T-helper 2 cell treated with Interferon-gamma antibody and Interleukin-4, amounts not matched to agents 100 ng/mL and 5 ng/mL, for 36 hours (primary cell): Measurements from ENCODE around the gene ERICH2. TPM values are rescaled to one million over a fixed set of nuclear protein-coding genes. Genes with fewer than 3 reads are reported as not detected.

Source experiments
- intact Hi-C: fragments of 100-400 bp; cut with micrococcal nuclease; formaldehyde crosslinking; loops from one replicate; pipeline ENCODE4 v1.15.1; 2023
- total RNA-seq: library from RNA; stranded (reverse); gene quantifications from 2 replicates; pipeline ENCODE4 v1.2.3, GENCODE V29; 2022

Gene ERICH2
- total RNA-seq, 1 donor from 2014 or later, result not detected

DNA sequence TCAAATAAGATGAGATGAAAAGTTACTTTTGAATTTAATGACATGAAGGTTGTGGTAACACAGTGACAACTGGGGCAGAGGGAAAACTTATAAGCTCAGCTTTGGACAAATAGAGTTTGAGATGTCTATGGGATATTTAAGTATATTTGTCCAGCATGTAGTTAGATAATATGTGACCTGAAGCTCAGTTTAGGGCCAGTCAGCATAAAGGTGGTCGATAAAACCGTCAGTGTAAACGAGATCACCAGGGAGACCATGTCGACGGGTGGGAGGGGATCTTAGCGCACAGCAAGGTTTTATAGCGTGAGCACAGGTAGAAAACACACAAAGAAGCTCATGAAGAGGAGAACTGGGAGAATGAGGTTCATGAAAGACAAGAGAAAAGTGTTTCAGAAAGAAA, 7.4 kb upstream of the ERICH2 start:
- intact Hi-C loops, result no loop called here

DNA sequence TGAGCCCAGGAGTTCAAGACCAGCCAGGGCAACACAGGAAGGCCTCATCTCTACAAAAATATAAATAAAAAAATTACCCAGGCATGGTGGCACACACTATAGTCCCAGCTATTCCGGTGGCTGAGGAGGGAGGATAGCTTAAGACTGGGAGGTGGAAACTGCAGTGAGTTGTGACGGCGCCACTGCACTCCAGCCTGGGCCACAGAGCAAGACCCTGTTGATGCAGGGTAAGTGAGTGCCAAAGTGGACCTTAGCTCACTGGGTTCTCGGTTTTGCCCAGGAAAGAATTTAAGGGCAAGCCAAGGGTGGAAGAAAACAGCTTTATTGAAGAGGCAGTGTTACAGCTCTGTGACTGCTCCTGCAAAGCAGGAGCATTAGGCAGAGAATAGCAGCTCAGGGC, 6.9 kb upstream of the ERICH2 start:
- intact Hi-C loops, result no loop called here

DNA sequence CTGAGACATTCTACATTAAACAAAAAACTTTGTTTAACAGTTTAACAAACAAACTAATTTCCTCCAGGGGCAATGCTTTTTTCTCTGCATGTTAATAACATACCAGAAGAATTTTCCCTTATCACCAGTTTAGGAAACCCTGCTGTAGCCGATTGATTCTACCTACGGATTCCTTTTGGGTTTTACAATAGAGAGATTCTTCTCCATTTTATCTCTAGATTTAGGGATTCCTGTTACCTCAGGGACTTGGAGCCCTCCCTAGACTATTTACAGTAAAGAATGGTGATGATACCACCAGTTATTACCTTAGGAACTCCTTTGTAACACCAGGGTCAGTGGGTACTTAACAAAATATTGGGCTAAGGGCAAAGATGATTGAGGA, 5.3 kb upstream of the ERICH2 start:
- intact Hi-C loops, result no loop called here

DNA sequence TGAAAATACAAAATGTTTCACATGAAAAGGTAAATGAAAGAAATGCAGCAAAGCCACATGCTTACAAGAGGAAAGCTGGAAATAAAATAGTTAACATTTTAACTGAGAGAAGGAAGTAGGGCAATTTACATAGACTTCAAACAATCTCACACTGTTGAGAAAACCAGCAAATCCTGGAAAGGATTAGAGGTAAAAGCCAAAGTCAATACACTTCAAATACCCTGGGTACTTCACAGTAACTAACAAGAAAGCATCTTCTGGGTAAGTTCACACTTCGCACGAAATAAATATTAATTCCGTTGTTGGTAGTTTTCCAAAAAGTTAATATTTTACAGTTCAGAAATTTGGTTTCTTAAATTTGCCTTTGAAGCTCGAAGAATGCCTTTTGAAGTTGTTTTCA, 3.5 kb upstream of the ERICH2 start:
- intact Hi-C loops, result no loop called here

DNA sequence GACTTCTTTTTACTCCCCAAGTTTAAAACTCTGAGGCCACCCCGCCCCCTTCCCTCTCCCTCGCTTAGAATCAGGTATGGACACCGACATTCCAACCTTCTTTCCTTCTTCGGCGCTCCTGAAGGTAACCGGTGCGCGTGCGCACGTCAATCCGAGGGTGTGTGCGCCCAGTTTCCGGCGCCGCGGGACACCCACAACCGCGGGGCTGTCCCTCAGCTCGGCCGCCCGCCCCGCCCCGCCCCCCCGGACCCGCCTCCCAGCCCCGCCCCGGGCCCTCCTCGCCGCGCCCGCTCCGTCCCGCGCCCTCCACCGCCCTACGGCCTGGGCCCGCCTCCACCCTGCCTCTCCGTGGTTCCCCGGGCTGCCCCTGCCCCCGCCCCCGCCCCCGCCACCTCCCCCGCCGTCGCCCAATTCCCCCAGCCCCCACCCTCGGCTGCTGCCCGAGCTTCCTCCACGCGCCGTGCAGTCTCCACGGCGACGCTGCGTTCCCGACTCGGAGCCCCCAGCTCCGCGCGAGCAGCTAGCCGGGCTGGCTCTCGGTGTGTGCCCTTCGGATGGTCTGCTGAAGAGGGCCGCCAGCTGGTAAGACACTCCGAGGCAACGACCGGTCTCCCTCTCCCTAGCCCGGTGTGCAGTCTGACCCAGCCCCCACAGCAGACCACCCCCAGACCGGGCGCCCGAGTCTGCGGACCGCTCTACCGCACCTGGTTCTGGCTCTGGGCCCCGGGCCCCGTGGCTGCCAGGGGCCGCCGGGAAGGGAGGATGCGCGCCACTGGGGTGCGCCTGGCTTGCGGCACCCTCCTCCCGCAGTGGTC, 635 bp downstream of the ERICH2 start:
- intact Hi-C loops, result loop anchor here (1.0 to 5.0 kb wide), 6 partner anchors 43 to 1786 kb away; partner anchors contain the start of genes GORASP2, PDK1, TLK1 and UBR3

DNA sequence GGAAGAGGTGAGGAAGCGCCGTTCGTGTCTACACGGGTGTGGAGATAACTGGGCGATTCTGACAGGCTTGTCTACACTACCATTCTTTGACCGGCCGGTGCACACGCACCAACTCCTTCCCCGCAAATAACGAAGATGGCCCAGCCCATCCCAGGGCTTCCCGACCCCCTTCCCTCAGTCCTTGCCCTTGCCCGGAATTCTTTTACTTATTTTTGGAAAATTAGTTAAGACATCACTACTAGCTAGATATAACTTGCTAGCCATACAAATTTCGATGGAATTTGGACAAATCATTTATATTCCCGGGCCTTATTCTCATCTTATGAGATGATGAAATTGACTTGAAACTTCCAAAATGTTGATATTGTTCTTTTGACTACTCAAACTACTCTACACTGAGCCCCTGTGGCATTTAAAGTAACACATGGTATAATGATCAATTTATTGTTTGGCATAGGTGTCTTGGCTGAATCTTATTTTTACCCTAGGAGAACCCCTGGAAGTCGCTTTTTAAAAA, 1.3 kb downstream of the ERICH2 start:
- intact Hi-C loops, result loop anchor here (2.0 to 5.0 kb wide), 5 partner anchors 55 to 1786 kb away; partner anchors contain the start of genes GORASP2, PDK1, TLK1 and UBR3

DNA sequence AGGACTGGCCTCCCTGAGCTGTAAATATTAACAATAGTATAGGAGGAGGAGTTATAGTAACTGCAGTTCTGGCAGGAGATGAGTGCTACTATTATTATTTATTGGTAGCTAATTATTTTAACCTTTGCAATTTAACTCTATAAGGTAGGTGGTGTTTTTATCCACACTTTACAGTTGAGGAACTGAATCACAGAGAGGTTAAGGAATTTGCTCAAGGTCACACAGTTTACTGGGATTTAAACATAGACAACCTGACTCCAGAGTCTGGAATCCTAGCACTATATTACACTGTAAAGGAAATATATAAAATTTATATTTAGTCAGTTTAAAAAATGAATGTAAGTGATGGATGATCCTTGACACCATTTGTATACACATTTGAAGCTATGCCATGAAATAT, 2.1 kb downstream of the ERICH2 start:
- intact Hi-C loops, result loop anchor here (2.0 to 5.0 kb wide), 4 partner anchors 390 to 1785 kb away; partner anchors contain the start of genes PDK1, TLK1 and UBR3

DNA sequence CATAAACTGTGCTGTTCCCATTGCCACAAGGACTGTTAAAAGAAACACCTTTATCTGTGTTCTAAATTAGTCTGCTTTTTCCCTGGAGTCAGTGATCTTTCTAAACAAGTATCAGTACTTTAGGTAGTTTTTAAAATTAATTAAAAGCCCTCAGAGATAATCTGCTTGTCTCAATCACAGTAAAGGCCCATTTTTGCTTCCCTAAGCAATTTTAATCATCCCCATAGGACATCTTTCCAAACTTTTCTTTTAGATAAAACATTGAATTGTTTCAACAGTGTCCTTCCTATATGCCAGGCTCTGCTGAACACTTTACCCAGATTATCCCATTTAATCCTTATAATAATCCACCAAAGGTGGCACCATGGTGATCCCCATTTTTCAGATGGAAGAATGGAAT, 3.9 kb downstream of the ERICH2 start:
- intact Hi-C loops, result loop anchor here (5.0 kb wide), 3 partner anchors 388 to 1783 kb away; partner anchors contain the start of genes PDK1, TLK1 and UBR3

DNA sequence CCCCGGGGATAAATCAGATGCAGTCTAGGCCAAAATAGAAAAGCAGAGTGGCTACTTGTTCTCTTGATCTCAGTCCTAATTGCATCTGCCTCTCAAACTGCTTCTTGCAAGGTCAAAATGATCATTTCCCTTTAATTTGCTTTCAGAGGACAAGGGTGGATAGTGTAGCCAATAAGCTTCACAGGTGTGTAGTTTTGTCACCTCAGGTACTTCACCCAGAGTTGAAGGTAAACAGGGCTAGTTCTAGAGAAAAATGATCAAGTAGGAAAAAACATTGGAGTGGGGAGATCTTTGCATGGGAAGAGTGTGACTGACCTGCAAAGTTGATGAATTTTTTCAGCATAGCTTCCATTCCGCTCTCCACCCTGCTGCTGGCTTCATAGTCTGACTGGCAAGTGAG, 8.7 kb downstream of the ERICH2 start:
- intact Hi-C loops, result no loop called here

DNA sequence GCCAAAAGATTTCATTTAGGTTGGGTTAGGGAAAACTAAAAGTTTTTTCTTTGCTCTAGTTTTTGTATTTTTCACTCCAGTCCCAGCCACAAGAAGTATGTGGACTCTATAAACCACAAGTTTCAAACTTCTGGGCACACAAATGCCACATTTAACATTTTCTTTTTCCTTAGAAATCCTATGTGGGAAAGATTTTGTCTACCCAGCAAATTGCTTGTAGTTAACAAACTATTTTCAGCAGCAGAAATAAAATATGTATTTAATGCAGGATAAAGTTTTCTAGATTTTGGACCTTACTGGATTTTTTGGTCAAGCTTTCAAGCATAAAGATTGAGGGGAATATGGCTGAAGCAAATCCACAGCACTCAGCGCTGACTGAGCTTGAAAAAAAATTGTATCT, 9.1 kb downstream of the ERICH2 start:
- intact Hi-C loops, result no loop called here

DNA sequence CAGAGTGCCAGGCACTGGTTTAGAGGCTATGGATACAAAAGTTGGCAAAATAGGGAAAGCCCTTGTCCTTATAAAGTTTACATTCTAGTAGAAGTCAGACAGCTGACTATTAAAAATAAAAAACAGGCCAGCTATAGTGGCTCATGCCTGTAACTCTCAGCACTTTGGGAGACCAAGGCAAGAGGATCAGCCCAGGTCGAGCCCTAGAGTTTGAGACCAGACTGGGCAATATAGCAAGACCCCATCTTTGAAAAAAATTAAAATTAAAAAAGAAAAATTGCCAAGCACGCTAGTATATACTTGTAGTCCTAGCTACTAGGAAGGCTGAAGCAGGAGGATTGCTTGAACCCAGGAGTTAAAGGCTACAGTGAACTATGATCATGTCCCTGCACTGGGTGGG, 12.5 kb downstream of the ERICH2 start:
- intact Hi-C loops, result no loop called here

DNA sequence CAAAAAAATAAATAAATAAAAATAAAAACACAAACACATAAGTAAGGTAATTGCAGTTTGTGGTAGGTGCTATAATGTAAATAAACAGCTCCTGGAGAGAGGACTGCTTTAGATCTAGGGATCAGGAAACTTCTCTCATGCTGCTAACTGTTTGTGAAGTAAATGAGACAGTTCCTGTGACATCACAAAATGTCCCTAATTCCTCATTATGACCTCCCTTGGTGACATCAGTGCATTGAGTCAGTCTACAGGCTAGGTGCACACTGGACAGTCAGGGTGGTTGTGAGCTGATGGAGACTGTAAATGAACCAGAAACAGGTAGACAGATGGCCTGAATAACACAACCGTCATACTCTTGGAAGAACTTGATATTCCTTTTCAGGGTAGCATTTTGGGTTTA, 13.4 kb downstream of the ERICH2 start:
- intact Hi-C loops, result no loop called here

DNA sequence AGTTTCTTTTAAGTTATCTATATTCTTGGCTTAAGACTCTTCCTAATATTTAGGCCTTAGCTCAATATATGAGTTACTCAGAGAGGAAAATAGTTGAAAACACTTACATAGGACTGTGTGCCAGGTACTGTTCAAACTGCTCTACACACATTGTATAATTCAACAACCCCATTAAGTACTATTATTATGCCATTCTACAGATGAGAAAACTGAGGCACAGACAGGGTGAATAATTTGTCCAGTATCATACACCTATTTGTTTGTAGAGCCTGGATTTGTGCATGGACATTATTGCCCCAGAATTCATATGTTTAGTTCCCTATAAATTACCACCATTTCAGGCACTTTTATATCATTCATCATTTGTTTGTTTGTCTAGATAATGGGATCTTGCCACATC, 28.8 kb downstream of the ERICH2 start:
- intact Hi-C loops, result no loop called here

DNA sequence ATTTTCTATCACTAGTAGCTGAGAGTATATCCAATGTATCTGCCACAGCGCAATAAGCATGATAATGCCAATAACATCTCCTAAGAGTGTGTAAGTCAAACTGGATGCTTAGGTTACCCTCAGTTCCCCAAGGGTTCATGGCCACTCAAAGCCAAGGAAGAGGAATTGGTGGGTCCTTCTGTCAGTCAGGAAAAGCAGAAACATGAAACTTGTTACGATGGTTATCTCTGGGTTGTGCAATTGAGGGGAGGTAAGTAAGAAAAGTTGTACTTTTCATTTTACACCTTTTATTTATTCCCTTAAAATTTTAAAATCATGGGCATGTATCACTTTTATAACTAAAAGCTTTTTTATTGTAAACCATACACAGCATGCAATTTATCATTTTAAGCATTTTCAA, 36.4 kb downstream of the ERICH2 start:
- intact Hi-C loops, result no loop called here

DNA sequence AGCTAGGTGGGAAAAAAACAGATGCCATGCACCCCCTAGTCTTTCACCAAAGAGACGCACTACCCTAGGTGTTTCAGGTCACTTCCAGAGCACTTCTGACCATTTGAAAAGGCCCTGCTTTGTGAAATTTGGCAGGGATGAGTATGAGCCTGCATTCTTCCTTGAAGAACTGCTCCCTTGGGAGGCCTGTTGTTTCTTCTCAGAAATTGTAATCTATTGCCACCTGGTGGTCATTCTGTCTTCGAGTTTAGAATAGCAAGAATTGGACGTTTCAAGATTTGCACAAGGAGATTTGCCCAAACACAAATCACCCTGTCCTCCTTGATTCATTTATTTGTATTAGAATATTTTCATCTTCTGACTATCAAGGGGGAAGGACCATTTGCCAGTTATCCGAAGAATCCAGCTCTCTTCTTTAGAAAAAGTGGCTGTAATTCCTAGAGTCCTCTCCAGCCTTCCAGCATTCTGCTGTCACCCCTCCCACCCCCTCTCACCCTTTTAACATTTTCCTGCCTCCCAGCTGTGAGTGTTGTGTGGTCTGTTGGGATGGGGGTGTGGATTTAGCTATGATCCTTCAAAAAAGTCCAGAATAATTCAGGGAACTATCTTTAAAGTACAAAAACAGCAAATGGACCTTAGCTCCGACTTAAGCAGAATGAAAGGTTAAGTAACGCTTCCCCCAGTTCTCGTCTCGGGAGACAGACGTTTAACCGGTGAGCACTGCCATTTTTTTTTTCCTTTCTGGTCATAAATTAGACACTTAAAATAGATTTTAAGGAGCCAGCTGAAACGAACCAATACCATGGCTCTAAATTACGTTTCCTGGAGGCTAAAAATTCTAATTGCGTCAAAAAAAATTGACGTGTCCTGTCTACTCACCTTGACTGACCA, 42.8 kb downstream of the ERICH2 start:
- intact Hi-C loops, result loop anchor here (1.0 to 5.0 kb wide), 2 partner anchors 326 to 489 kb away; no protein-coding TSS in a partner anchor

DNA sequence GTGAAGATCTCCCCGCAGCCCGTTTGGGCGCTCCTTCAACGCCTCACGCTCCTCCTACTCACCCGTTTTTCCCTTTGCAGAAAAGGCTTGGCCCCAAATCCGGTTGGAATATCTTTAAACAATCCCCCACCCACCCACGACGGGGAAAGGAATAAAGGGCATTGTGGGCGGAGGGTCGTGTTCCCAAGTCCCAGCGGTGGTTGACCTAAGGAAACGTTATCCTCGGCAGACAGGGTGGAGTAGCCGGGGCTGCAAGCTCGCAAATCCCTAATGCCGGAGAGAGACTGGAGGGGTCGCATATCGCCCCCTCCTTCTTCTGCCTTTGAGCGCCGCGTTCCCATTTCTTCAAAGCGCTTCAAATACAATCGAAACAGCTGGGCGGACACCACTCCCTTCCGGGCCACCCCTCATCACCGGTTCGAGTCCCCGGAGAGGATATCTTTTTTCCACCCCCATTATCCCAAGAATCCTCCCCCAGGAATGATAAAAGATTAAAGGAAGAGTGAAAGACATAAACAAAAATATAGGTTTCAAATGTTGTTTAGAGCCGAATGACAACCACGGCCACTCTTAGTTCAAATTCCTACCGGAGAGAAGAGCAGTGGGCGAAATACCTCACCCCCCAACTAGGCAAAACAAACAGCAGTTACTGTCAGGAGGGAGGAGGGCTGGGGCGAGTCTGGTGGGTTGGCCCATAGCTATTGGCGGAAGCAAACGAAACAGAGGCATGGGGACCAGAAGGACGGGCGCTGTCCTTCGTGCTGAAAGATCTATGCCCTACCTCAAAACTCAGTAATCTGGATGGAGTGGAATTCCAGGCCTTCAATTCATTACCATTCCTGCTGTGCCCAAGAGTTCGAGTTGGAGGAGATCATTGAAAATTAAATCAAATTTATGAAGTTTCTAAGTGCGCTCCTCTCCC, 43.7 kb downstream of the ERICH2 start:
- intact Hi-C loops, result loop anchor here (1.0 to 5.0 kb wide), 3 partner anchors 44 to 444 kb away; partner anchors contain the start of gene ERICH2

DNA sequence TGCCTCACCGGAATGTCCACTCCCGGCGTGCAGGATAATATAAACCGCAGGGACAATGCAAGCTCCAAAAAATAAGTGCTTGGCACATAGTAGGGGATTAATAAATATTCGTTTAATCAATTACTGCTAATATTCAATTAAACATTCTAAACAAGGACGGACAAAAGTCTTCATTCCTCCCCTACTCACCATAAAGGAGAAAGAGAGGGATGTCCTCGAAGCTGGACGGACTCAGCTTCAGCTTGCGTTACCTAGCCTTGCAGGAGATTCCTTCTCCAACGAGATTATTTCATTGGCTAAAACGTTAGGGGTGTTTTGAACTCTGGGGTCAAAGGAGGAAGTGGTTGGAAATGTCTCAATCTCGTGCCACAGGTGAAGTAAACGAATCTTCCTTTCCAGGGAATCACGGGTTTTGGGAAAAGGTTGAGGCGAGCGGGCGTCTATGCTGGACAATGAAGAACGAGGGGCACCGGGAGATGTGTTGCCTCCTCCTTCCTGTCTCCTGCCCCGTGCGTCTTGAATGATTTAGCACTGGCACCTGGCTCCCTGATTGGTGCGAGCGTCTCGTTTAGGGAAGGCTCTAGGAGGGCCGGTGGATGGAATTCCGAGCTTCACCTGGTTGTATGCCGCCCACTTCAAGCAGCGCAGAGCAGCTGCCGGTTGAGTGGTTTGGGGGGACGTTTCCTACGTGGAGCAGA, 44.5 kb downstream of the ERICH2 start:
- intact Hi-C loops, result loop anchor here (1.0 to 5.0 kb wide), 7 partner anchors 44 to 1452 kb away; partner anchors contain the start of genes ERICH2 and LRP2

DNA sequence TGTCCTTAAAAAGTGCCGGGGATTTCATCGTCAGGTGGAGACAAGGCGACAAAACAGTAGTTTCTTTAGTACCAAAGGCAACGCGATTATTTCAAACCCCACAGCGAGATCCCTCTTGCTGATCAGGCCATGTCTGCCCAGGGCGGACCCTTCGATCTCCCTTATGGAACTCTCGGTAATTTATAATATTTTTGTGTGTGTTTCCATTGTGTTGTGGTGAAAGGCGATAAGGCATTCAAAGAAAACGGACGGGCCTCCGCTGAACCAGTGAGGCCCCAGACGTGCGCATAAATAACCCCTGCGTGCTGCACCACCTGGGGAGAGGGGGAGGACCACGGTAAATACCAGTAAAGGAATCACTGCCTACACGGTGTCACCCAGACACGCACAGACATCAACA, 45.1 kb downstream of the ERICH2 start:
- intact Hi-C loops, result loop anchor here (1.0 to 5.0 kb wide), 4 partner anchors 308 to 1453 kb away; partner anchors contain the start of gene LRP2

DNA sequence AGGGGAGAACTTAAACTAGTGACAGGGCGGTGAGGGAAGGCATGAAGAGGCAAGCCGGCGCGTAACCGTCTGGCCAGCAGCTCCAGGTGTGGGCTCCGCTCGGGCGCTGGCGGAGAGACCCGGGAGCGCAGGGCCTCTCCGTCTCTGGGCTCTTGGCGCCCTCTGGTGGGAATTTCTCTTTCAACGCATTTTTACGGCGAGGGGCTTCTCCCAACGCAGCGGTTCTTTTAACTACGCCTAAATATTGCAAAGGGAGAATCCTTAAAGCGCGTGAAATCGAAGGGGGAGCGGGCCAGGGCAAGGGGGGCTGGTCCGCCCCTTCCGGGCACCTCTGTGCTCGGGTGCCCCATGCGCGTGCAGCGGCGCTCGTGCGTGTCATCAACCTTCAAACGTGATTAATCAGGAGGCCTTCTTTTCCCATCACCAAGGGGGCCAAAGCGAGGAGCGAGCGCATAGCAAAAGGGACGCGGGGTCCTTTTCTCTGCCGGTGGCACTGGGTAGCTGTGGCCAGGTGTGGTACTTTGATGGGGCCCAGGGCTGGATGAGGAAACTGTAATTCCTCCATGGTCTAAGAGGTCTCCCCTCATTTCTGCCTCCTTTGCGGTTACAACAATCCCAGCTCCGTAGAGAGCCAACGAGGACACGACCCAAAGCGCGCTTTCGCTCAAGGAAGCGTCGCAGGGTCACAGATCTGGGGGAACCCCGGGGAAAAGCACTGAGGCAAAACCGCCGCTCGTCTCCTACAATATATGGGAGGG, 45.7 kb downstream of the ERICH2 start:
- intact Hi-C loops, result loop anchor here (1.0 to 5.0 kb wide), 8 partner anchors 57 to 1454 kb away; partner anchors contain the start of genes GORASP2 and LRP2
